GM20431 (cell line): ENCODE results near the gene PTPRM.

ENCODE experiments used
- in situ Hi-C: fragments of 300-500 bp; cut with MseI, MboI; formaldehyde crosslinking; loops from one replicate; pipeline ENCODE4 v1.15.0; 2020; ENCODE audit warnings: low sequenced_read_pairs; ENCODE audit not compliant: unreplicated experiment

PTPRM gene

DNA sequence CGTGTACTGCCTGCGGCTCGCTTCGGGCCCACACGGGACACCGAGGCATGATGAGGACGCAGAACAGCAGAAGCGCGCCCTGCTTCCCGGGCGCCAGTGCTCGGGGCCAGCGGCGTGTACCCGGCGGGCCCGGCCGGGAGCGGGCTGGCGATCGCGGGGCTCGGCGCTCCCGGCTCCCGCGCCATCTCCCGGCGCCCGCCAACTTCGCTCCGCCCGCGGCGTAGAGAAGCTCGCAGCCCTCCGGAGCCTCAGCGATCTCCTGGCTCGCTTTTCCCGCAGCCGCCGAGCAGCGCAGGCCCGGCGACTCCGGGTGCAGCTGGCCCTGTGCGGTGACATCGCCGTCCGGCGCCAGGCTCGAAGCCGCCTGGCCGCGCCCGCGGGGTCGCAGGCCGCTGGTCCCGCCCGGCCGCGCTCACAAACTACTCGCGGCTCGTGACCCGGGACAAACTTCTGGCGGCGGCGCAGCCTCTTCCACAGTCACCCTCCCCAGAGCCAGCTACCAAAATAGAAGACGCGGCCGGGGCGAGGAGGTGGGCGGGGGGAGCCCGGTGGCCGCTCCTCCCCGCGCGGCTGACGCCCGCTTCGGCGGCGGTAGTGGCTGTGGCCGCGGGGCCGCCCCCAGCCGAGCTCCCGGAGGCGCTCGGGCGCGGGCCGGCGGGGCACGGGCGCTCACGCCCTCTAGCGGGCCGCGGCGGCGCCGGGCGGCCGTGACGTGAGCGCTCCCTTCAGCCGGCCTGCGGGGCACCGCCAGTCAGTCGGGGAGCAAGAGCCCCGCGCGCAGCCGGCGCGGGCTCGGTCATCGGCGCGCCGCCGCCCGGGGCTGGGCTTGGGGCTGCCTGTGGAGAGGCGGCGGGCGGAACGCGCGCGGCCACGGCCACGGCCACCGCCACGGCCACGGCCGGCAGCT lies at the start of gene PTPRM:
TSS of gene PTPRM (plus strand) at position 750 of the 907 bp plus-strand sequence. CDS start 503 bp downstream, outside the sequence.
- in situ Hi-C loops: no loop called here

DNA sequence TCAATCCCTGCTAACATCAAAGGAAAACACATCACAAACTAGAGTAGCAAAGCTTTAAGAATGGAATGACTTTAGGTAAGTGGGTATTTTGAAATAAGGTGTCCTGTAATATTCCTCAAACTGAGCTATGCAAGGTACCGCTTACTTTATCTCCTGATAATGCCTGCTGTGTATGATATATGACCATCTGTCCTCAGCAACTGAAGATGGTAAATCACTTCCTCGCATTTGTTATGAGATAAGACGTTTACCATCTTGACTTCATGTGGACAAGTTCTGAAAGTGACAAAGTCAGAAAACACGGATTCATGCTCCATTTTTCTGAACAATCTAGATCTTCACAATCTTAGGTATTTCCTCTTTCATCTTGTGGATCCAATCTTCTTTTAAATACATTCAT lies 49.3 kb upstream of the PTPRM start:
- in situ Hi-C loops: no loop called here

DNA sequence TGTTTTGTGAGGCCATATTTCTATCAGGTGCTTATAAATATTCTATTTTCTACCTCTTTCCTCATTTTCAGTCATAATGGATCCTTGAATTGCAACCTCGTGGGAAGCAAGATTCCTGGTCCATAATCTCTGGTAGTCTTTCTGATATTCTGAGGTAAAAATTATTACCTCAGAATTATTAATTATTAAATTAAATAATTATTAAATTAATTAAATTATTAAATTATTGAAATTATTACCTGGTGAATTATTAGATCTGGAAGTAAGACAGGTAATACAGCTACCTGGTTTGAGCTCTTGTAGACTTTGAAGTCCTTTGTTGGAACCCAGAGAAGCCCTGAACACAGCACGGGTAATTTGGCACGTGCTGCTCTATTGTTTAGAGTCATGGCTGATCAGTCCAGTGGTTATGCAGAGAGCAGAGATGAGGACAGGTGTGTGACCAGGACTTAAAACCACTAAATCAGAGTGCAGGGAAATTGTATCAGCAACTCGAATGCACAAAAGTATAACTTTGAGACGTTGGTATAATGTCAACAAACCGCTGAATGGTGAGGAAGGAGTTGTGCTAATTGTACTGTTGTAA lies 46.8 kb upstream of the PTPRM start:
- in situ Hi-C loops: no loop called here

DNA sequence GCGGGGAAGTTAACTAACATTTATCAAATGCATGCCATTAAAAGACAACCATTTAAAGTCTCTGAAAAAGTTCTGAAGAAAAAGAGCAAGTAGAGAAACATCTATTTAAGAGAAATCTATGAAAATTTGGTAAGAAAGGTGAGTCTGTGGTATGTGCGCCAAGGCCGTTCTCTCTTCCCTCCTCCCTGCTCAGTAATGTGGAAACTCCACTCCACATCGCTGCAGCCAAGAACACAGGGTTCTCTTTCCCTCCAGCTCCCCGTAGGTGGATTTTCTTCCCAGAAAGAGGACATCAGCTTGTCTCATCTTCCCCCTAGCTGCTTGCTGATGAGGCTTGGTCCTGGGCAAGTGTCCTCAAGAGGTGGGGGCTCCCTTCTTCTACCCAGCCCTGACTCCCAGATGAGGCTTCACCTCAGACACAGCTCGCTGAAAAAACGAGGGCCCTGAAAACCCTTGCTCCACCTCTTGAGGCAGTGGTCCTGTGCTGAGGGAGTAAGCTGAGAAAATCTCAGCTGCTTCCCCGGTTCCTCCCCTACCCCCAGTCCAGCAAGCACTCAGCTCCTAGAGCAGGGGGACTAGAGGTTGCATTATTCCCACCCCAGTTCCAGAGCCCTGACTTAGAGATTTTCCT lies 45.8 kb upstream of the PTPRM start:
- in situ Hi-C loops: no loop called here

DNA sequence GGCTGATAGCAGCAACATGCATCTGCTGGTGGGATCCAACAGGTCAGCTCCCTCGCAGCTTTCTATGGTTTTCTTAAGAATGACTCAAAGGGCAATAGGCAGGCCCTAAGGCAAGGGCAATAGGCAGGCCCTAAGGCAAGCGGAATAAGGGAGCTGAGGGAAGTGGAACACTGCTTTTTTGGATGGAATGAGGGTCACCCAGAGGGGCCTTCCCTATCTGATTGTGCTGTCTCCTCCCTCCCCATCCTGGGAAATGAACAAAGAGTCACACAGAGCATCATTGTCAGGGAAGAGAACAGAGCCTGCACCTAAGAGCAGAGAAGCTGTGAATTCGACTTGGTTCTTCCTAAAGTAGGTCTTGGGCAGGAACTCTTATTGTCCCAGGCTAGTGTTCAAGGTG lies 43.3 kb upstream of the PTPRM start:
- in situ Hi-C loops: no loop called here

DNA sequence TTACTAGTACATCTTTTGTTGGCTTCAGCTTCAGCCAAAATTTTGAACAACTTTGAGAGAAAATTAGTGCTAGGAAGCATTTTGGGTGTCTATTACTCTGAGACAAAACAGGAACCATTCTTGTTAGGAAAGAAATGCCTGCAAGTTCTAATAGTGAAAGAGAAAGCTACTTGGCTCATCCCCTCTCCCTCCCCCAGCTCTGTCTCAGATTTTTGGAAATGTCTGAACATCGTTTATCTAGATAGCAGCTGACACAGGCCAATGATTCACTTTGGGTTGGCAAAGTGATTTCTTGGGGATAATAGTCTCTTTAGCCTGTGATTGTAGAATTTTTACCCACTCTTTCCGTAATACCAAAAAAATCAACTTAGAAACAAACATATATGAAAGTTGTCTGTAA lies 42.3 kb upstream of the PTPRM start:
- in situ Hi-C loops: no loop called here

DNA sequence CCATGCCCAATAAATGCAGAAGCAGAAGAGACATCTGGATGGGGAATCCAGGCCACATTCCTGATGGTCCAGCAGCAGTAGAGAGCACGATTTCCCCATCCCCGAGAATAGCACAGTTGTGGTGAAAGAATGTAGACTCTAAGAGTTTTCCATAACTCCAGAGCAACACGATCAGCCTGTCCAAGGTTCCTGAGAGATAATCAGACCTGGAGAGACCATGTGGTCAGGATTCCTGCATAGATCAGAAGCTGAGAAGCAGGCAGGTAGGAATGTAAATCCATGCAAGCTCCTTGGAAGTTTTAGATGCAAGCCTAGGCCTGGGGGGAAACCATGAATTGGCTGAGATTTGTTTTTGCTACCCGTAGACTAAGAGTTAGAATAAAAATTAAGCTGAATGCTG lies 34.2 kb upstream of the PTPRM start:
- in situ Hi-C loops: no loop called here

DNA sequence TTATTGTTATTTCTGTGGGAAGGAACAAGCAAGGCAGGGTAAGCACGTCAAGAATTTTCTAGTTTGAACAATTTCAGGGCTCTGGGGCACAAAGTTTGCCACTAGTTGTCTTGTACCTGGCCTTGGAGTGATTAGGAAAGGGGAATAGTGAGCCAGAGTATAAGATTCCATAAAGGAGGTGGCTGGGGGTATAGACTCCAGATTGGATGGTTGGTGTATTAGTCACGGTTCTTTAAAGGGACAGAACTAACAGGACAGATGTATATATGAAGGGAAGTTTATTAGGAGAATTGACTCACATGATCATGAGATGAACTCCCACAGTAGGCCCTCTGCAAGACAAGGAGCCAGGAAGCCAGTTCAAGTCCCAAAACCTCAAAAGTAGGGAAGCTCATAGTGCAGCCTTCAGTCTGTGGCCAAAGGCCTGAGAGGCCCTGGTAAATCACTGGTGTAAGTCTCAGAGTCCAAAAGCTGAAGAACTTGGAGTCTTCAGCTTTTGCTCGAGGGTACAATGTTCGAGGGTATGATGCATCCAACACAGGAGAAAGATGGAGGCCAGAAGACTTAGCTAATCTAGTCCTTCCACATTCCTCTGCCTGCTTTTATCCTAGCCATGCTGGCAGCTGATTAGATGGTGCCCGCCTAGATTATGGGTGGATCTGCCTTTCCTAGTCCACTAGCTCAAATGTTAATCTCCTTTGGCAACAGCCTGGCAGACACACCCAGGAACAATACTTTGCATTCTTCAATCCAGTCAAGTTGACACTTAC lies 31.5 kb upstream of the PTPRM start:
- in situ Hi-C loops: no loop called here

DNA sequence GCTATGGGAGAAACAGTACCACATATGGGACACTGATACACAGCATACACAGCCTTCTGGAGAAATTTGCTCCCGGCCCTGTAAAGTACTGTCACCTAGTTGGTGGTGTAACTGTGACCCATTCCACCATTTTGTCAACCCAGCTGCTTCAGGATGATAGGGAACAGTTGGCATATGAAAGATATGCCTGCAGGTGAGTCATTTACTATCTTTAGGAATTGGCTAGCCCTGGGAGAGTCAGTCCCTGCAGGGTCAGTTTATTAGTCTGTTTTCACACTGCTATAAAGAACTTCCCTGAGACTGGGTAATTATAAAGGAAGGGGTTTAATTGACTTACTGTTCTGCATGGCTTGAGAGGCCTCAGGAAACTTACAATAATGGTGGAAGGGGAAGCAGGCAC lies 30.0 kb upstream of the PTPRM start:
- in situ Hi-C loops: no loop called here

DNA sequence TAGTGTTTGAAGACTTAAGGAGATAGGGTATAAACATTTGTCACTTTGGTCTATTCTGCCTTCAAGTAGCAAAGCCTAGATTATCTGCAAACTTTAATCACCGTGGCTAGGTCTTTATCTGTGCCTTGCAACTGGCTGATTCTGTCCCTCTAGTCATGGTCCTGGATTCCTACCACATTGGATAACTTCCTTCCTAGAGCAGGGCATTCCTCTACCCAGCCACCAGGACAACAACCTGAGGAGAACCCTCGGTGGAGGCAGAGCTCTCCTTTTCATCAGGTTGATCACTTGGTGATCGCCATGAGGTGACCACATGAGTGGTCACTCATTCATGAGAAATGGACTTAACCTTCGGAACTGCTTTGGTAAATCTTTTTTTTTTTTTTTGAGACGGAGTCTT lies 25.3 kb upstream of the PTPRM start:
- in situ Hi-C loops: no loop called here

DNA sequence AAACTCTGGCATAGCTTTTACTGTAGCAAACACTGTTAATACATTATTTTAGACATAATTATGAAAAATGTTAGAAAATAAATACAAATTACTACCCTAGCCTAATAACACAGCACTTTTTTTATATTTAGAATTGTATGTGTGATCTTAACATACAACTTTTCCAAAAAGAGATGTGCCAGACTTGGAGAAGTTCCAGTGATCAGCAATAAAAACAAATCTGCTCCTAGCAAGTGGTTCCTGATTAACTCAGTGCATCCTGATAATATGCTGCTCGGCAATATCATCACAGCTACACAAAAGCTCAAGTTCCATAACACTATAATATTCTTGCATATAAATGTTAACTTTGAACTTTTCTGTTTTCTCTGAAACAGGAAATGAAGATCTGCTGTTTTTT lies 22.4 kb upstream of the PTPRM start:
- in situ Hi-C loops: no loop called here

DNA sequence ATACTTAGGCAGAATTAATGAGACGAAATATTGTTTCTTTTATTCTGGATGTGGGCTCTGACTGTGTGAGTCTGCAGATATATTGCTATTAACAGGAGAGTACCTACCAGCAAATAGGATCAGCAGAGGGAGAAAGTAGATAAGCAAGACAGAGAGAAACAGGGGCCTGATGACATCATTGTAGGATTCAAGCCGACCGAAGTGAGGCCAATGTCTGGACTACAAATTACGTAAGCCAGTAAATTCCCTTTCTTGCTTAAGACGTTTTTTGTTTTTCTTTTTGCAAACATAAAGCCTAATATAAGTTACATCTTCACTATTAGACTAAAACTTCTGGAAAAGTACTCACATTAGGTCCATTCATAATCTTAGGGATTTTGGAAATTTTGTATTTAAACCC lies 21.4 kb upstream of the PTPRM start:
- in situ Hi-C loops: no loop called here

DNA sequence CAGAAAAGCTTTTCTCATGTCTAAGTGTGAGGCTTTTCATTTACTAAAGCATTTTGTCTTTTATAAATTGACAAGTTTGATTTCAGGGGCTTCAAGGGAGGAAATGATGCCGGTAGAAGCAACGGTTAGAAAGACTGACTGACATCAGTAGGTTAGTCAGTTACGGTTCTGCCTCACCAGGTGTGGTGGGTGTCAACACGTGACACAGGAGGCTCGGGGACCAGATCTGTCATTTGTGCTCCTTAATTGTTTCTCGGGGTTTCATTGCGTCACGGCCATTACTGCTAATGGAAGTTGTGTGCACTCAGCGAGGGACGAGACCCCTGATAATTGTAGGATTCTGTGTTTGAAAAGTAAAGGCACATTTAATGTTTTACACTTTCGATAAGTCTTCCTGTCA lies 18.9 kb upstream of the PTPRM start:
- in situ Hi-C loops: no loop called here

DNA sequence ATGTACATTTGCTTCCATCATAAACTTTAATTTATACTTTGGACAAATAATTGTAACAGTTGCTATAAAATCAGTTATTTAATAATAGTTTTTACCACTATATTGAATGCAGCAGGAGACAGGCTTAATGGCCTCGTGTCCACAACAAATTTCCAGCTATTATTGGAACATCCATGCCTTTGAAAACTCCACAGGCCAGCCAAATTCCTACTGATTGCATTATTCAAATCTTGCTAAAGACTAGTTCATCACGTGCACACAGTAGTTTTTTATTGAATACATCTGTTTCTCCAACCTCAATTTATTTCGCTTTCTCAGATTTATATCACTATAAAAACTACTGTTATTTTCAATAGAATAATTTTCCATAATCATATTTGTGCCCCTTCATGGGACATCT lies 18.4 kb upstream of the PTPRM start:
- in situ Hi-C loops: no loop called here

DNA sequence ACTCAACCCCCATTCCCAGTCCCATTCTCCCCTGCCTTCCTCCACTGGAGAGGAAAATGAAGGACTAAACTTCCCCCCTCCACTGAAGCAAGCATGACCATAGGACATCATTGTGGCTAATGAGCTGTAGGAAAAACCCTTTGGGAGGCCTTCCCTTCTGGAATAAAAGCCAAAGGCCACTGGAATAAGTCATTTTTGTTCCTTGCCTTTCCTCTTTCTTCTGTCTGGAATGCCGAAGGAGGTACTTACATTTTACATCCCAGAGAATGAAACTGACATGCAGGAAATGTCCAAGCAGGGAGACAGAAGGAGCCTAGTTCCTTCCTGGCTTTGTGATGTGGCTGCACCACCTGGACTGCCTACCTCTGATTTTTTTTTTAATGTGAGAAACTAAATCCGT lies 9.1 kb upstream of the PTPRM start:
- in situ Hi-C loops: no loop called here

DNA sequence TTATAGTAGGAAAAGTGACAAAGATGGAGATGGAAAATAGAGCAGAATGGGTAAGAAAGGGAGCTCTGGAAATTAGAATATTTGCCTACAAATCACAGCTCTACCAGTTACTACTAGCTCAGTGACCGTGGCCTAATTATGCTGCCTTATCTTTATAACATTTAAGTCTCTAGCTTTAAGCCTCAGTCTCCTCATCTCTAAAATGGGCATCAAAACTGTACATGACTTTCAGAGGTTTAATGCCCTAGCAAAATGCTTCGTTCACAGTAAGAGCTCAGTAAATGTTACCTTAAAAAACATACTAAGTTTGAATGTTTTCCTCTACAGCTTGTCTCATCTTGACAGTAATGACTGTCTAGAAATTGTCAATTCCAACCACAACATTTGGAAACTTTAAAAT lies 8.3 kb upstream of the PTPRM start:
- in situ Hi-C loops: no loop called here

DNA sequence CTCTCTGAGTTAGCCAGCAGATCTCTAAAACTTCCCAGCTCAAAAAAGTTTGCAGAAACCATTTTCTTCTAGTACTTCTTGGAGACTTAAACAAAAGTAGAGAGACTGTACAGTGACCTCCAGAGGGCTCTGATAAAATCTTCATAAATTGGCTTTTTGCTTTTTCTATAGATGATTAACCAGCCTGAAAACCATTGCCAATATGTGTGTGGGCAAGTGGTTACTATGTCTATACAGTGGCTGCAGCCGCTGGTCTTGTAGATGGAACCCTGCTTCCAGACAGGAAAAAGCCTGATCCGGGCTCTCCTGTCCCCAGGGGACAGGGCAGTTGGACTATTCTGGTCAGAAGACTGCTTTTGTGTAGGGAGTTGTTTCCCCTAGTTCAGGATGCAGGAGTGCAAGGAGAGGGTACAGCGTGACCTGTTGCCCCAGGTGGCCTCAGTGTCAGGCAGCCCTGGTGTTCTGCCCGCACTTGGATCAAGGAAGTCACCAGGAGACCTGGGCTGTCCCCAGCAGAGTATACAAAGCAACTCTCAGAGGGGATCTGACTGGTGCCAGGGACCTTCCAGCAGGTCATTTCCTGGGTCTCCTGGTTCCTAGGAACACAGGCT lies 7.3 kb upstream of the PTPRM start:
- in situ Hi-C loops: no loop called here

DNA sequence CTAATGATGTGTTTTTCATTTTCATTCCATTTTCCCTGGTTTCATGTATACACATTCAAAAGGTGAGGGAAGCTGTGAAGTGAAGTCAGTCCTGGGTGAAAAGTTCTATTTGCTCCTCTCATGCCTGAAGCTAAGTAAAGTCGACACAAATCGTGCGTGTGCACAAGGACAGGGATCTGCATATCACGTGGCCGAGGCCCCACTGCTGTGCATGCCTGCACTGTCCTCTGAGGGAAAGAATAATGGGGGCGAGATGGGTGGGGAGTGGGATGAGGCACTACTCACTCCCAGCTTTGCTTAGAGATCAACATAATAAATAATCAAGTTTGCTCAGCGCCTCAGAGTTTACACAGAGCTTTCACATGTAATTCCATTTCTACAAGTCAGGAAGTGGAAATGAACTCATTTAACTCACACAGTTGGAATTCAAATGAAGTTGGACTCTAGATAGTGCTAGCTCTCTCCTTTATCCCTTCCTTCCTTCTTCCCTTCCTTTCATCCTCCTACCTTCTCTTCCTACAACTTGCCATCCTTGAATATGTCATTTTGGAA lies 5.1 kb upstream of the PTPRM start:
- in situ Hi-C loops: no loop called here

DNA sequence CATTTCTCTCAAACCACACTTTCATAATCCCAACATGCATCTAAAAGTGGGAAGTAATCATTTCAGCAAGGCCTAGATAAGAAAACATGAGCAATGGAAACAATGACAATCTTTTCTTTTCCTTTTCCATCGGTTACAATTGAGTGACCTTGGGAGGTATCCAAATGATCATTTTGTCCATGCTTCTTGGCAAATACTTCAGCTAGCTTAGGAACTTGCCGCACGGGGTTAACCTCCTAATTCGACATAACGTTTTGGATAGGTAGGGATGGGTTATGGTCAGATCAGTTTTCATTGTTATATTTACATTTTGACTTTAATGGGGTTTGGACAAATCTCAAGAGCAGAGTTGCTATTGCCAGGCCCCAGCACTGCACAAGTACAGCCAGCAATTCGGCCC lies 4.6 kb upstream of the PTPRM start:
- in situ Hi-C loops: no loop called here

DNA sequence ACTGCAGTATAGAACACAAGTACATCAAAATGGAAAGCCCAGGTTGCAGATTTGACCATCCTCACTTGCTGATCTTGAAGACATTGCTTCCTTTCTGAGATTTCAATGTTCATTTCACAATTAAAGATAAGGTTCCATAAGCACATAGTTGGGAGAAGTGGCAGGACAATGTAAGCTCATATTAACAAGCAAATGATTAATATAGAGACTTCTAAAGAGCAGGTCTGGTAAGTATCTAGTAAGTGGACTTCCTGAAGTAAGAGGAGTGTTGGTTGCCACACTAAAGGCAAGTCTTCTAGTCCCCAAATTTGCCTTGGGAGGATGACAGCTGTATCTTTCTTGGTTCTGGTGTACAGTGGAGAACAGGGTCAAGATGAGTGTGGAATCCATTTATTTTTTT lies 1.4 kb upstream of the PTPRM start:
- in situ Hi-C loops: no loop called here
